Hindlimb muscle (tissue), 1 donor: ENCODE data around the gene OR51F2. TPM values are rescaled to one million over a fixed set of nuclear protein-coding genes. Genes with fewer than 3 reads are reported as not detected.
"Not testable (repeated sequence)": the region's sequence is repeated elsewhere in the genome, so short reads cannot be mapped to it uniquely, and the experiment has no call there.

Experiments
- DNase-seq: peaks from one replicate; pipeline ENCODE4 v3.0.0-alpha.2; 2013
- polyA plus RNA-seq: library from polyadenylated mRNA; unstranded; fragments of 120-200 nt; gene quantifications from one replicate; pipeline ENCODE4 v1.2.1, GENCODE V29; 2013; ENCODE audit not compliant: insufficient read length

Gene OR51F2
- polyA plus RNA-seq, result not detected

GRCh38 chr11:4821021-4821420 is at the start of gene OR51F2:
Gene OR51F2 (plus strand): TSS chr11:4821321. CDS start chr11:4821422, 101 bp downstream.
- no peak for DNase-seq

DNA sequence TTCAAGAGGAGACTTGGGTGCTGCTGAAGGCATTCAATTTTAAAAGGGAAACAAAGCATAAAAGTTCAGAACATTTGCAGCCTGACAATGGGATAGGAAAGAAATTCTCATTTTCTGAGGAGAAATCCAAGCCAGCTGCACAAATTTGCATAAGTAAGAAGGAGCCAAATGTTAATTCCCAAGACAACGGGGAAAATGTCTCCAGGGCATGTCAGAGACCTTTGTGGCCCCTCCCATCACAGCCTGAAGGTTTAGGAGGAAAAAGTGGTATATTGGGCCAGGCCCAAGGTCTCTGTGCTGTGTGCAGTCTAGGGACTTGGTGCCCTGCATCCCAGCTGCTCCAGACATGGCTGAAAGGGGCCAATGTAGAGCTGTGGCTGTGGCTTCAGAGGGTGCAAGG is 38.7 kb upstream of the OR51F2 start:
- DNase-seq, result no peak

- DNase-seq, result no peak
These were observed 23.9 kb upstream of the OR51F2 start for GRCh38 chr11:4797206-4797605.

DNA sequence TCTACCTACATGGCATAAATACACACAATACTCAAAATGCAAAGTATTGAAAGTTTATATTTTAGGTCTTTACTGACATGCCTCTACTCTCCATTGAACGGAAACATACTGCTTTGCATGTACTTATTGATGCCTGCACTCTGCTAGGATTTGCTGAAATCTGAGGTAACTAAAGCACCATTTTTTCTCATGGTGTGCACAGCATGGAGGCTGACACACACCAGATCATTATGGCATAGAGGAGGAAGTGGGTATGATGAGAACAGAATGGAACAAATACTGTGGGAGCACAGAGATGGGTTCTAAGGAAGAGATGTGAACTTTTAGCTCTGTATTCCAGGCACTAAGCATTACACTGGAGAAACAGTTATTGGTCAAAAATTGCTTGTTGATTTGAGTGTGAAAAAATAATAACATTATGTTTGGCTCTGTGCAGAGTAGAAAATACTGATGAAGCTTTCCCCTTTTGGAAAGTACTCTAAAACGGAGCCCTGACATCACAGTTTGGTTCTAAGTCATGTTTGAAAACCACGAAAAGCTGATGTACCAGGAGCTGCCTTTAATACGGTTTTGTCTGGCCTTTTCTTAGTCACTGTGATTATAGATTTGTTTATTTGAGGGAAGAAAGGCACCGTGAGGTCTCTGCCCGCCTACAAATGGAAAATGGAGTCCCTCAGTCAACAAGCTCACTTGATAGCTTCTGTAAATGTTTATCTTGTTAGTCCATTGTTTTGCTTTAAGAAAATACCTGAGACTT is 22.5 kb upstream of the OR51F2 start:
- DNase-seq, result no peak

DNA sequence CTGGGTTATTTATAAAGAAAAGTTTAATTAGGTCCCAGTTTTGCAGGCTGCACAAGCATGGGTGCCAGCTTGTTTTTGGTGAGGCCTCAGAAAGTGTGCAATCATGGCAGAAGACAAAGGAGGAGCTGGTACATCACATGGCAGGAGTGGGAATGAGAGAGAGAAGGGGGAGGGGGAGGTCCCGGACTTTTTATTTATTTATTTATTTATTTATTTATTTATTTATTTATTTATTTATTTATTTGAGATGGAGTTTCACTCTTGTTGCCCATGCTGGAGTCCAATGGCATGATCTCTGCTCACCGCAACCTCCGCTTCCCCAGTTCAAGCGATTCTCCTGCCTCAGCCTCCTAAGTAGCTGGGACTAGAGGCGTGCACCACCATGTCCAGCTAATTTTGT is 19.8 kb upstream of the OR51F2 start:
- not testable (repeated sequence) for DNase-seq

GRCh38 chr11:4804280-4804679 is 16.8 kb upstream of the OR51F2 start, which contains the start of gene OR52R1:
Gene OR52R1 (minus strand): TSS chr11:4804380. CDS start chr11:4804380, 0 bp downstream.
- DNase-seq, result no peak

- no peak for DNase-seq
These were observed 12.6 kb upstream of the OR51F2 start for GRCh38 chr11:4808476-4808875.

DNA sequence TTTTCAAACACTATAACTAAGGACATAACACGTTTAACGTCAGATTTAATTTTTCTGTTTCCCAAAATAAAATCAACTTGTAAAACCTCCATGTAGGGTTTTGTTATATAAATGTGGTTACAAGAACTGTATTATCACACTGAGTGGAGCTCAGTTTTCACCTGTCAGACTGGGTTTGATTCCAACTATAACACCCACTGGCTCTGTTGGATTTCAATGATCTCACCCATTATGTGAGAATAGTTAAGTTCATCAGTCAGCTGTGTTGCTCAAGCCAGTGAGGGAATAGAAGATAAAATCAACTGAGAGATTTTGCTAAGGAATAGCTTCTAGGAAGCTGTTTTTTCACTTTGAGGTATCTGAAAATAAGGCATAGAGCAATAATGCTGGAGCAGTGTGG is 11.9 kb upstream of the OR51F2 start:
- DNase-seq, result no peak

- DNase-seq, result no peak
These were observed 4.0 kb downstream of the OR51F2 start for GRCh38 chr11:4825132-4825531.

GRCh38 chr11:4826425-4826824 is 5.3 kb downstream of the OR51F2 start:
- no peak for DNase-seq

DNA sequence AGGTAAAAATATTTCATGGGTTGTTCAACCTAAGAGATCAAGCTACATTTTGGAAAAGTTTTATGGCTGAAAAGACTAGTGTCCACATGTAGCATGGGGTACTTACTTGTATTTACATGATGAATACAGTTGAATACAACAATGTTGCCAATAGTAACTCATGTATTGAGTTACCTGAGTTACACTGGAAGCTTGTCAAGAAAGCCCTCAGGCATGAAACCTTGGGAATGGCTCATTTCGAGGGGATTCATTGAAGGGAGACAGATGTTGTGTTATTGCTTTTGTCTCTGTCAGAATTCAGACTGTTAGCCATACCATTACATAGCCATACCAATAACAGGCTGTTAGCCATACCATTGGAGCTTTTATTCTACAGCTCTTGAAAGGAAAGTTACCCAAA is 9.2 kb downstream of the OR51F2 start:
- no peak for DNase-seq

DNA sequence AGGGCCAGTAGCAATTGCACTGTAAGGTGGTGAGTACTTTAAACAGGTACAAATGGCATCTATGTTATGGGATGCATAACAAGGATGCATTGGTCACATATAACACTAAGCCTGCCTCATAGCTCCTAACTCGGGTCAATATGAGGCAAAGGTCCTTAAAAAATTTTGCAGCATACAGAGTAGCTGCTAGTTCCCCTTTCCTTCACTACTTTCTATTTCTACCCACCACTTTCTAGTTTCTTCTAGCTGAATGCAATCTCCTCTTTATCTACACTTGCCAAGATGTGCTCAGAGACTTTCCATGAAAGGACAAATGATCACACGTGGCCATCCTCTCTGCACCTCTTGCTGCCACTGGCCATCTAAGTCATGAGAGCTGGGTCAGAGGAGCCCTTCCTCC is 9.8 kb downstream of the OR51F2 start:
- DNase-seq, result no peak

- DNase-seq, result no peak
These were observed 18.9 kb downstream of the OR51F2 start for GRCh38 chr11:4839851-4840549.

DNA sequence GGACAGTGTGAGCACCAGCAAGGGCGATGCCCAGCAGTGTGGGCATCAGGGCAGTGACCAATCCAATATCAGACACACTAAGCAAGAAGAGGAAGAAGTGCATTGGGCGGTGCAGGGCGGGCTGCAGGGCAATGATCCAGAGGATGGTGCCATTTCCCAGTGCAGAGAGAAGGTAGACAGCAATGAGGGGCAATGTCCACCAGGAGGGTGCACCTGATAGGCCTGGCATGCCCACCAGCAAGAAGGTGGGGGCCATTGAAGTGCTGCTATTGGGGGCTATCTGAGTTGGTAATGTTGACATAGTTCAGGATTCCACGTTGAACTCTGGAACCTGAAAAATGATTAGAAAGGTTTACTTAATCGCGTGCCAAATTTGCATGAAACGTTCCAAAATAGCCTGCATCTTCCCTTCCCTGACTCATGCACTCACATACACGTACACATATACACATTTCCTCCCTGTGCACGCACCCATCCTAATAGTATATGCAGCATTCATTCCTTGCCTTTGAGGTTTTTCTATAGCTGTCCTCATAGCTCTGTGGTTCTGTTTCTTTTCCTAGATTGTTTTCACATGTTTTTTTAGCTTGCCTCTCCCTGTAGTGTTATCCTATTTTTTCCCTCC is 27.9 kb downstream of the OR51F2 start, which contains the start of gene OR51S1:
Gene OR51S1 (minus strand): TSS at position 301 of the 625 bp plus-strand sequence. CDS start 0 bp downstream, at position 301.
- DNase-seq, result no peak

- no peak for DNase-seq
These were observed 29.9 kb downstream of the OR51F2 start for GRCh38 chr11:4851033-4851432.

- DNase-seq, result not testable (repeated sequence)
These were observed 33.2 kb downstream of the OR51F2 start for GRCh38 chr11:4854286-4854685.

- DNase-seq, result no peak
These were observed 41.5 kb downstream of the OR51F2 start for GRCh38 chr11:4862447-4863236.

DNA sequence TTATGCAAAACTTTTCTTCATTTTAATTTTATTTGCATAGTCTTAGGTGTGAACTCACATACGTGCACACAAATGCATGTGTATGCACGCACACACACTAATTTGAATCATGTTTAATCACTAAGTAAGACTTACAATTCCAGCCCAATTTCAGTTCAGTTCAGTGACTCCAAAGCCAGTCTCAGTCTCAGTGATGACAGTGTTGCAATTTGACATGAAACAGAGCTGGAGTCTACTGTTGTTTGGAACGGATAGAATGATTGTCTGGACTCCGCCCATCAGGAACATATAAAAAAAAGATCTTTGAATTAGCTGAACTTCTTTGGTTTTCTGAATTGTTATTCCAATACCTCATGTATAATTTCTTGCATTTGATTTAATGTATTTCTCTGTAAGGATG is 42.8 kb downstream of the OR51F2 start:
- no peak for DNase-seq

GRCh38 chr11:4865855-4866254 is 44.7 kb downstream of the OR51F2 start:
- DNase-seq, result no peak
